NCI-H774 (cell line): ENCODE data around the gene PRKCA.
"Not testable (repeated sequence)": the region's sequence is repeated elsewhere in the genome, so short reads cannot be mapped to it uniquely, and the experiment has no call there.

ENCODE experiments used
- DNase-seq: peaks from one replicate; lab custom pipeline; 2025; lab: John Stamatoyannopoulos, UW

PRKCA gene

GRCh38 chr17:66715076-66715675, 412.8 kb downstream of the PRKCA start:
- no peak for DNase-seq

- peak; percentile 85 for DNase-seq
Measured at GRCh38 chr17:66715745-66716156, 413.3 kb downstream of the PRKCA start.

DNA sequence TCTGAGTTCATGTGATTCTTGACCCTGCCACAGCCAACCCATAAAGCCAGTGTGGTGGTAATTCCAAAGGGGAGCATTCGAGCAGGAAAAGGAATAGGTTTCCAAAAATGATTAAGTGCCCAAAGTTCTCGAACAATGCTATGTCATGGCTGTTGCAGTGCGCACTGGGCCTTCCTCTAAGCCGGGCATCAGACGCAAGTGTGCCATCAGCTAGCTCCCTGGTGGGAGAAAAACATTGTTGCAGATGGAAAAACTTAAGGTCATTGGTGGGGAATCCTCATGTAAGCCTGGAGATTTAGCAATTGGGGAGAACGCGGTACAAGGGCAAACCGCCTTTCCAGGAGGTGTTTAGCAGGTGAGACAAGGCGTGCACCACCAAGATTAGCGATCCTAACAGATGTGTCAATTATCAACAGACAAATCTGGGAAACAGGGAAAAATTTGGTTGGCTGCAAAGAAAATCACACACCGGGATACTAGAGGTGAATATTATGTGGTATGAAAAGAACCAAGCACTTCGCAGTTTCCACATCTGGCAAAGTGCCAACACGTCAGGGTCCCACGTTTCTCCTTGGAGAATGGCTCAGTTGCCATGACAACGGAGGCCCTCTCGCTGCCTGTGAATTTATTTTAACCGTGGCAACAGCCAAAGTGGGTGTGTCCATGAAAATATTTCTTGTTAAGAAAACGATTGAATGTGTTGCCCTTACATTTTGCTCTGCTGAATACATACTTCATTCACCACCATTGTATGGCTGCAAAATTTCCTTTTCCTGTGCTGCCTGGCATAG, 414.0 kb downstream of the PRKCA start:
- DNase-seq: no peak

DNA sequence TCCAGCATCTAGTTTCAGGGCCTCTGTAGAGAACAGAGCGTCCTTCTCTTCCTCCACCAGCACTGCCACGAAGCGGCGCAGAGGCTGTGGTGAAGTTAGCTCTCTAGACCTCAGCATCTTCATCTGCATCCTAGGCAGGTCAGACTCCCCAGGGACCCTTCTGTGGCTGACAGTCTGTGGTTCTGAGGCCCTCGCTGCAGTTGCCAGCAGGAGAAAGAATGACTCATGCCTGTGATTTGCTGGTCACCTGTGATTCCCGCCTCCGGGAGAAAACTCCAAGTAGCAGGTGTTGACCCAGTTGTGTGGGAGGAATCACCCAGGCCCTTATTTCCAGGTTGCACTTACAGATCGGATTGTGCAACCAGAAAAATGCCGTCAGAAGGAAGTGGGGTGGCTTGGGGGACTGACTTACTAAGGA, 415.2 kb downstream of the PRKCA start:
- DNase-seq: no peak

- no peak for DNase-seq
Measured at GRCh38 chr17:66720027-66720426, 417.6 kb downstream of the PRKCA start.

DNA sequence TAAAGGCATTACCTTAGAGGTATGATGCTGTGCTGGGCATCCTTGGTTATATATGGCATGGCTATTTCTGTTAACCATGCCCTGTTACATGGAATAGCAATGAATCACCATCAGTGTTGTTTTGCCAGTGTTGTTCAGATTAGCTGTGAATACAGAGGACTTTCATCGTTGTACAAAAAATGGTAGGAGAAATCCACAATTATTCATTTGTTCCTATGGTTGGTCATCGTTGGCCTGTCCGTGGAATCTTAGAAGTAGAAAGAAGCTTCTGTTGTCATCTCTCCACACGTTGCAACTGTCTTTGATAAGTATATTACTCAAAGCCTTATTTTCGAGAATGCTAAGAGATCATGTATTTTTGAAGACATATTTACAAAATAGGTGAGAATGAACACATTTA, 418.2 kb downstream of the PRKCA start:
- no peak for DNase-seq

- no peak for DNase-seq
Measured at GRCh38 chr17:66722341-66722740, 419.9 kb downstream of the PRKCA start.

DNA sequence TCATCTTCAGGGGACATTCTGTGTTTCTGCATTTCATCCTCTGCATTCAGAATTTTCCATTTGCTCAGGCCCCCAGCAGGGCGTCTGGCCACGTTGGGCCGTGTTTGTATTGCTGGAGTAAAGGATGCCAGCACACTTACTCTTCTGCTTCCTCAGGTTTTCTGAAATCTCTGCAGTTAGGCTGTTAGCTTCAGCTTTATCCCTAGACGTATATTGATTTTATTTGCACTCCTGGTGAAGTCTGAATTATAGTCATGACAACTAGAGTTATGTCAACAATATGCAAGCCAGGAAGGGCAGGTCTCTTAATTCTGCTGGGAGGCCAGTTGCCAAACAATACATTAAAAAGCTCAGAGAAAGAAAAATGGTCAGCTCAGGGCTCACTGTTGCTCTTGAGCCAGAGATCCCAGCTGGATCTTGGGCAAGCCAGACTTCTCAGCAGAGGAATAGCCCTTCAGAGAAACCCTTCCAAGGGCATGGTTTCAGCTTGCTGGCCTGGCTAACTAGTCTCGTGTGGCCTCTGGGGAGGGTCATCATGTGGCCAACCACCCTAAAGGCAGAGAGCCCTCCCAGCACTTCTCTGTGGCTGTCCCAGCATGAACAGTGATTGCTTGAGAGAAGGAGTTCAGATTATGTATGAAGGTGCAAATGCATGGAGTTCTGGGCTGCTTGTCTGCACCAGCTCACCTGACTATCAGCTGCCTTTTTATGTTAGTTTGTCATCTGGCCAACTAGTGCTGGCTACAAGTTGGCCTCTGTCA, 422.3 kb downstream of the PRKCA start:
- peak; percentile 75 for DNase-seq

DNA sequence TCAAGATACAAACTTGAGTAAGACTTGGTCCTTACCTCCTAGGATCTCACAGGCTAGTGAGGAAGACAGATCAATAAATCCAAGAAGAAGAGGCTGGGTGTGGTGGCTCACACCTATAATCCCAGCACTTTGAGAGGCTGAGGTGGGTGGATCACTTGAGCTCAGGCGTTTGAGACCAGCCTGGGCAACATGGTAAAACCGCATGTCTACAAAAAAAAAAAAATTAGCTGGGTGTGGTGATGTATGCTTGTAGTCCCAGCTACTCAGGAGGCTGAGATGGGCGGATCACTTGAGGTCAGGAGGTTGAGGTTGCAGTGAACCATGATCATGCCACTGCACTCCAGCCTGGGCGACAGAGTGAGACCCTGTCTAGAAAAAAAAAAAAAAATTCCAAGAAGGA, 423.0 kb downstream of the PRKCA start:
- not testable (repeated sequence) for DNase-seq

DNA sequence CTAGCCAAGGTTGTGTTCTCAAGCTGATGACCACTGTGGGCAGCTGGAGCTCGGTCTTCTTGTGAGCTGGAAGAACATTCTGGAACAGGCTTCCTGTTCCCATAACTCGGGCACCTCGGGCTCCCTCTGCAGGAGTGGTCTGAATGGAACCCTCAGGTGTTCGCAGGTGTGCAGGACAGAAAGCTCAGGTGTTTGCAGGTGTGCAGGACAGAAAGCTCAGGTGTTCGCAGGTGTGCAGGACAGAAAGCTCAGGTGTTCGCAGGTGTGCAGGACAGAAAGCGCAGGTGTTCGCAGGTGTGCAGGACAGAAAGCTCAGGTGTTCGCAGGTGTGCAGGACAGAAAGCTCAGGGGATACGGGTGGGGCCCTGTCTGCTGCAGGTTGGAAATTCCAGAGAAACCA, 423.5 kb downstream of the PRKCA start:
- DNase-seq: no peak

DNA sequence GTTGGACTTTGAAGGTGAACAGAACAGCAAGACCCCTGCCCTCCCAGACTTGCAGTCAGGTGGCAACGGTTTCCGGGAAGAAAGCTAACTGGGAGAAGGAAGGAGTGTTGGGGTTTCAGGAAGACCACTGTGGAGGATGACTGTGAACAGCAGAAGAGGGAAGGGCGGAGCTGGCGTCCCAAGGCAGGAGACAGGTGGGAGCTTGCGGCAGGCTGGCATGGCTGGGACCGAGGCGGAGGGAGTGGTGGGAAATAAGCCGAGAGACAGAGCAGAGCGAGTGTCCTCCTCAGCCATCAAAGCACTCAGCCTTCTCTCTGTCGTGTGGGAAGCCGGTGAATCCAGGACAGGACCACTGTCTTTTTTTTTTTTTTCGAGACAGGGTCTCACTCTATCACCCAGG, 424.0 kb downstream of the PRKCA start:
- DNase-seq: no peak

GRCh38 chr17:66726846-66727245, 424.4 kb downstream of the PRKCA start:
- no peak for DNase-seq

DNA sequence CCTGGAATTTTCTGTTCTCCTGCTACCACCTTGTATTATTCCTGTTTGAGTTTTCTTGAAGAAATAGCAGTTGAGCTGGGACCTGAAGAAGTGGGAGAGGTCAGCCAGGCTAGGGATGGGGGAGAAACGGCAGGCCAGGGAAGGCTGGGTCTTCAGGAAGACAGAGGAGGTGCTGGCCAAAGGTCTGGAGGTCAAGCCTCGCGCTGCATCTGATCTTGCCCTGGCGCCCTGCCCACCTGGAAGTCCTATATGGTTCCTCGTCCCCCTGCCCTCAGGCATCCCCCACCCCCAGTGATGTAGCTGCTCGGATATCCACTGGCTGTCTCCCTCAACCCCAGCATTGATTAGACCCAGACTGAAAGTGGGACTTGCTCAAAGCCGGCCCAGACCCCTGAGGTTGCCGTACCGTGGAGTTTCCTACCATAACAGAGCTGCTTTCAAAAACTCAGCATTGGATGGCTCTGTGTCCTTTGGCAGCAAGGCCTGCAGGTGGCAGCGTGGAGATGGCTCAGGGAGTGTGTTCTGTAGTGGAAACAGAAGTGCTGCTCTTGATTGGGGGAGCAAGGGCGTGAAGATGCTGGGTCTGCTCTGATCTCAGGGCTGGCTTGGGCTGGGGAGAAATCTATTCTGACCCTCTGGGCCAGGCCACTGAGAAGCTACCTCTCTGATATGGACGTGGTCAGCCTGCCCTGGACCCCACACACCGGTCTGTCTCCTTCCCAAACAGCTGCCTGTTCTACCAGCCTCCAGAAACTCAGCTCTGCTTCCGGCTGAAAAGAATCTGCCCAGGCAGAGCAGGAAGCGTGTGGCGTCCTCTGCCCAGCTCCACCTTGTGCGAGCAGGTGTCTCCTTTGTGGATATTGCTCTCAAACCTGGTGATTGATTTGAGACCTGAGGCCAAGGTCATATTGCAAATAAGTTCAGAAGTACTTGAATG, 425.5 kb downstream of the PRKCA start:
- peak; percentile 80 for DNase-seq

- DNase-seq: no peak
Measured at GRCh38 chr17:66730461-66730923, 428.1 kb downstream of the PRKCA start.

- DNase-seq: no peak
Measured at GRCh38 chr17:66733759-66734158, 431.3 kb downstream of the PRKCA start.

DNA sequence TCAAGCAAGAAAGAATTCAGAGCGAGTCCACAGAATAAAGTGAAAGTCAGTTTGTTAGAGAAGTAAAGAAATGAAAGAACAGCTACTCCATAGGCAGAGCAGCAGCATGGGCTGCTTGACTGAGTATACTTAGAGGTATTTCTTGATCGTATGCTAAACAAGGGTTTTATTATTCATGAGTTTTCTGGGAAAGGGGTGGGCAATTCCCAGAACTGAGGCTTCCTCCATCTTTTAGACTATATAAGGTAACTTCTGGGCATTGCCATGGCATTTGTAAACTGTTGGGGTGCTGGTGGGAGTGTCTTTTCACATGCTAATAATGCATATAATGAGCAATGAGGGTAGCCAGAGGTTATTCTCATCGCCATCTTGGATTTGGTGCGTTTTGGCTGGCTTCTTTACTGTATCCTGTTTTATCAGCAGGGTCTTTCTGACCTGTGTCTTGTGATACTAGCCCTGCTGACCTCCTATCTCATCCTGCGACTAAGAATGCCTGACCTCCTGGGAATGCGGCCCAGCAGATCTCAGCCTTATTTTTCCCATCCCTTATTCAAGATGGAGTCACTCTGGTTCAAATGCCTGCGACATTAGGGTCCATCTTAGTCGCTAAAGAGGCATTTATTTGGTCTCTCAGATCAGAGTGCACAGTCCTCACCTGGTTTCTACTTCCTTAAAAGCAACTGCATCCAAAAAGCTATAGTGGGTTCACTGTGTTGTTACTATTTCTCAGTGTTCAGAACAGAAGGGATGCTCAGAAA, 432.0 kb downstream of the PRKCA start:
- DNase-seq: no peak

DNA sequence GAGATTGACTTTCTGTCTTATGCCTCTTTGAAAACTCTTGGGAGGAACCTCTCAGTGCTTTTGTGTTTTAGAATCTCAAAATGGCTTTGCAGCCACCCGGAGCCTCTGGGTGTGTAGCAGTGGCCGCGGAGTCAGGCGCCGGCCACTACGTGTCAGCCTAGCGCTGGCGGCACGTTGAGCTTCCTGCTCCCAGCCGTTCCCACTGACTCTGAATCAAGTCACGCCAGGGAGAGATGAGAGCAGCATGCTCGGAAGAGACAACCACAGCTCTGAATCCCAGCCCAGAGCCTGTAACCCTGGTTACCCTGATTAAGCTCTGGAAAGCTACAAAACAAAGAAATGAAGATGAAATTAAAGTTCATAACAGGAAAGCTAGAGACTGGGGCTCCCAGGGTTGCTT, 435.1 kb downstream of the PRKCA start:
- DNase-seq: no peak

GRCh38 chr17:66738301-66738700, 435.9 kb downstream of the PRKCA start:
- DNase-seq: no peak

- no peak for DNase-seq
Measured at GRCh38 chr17:66739553-66739952, 437.1 kb downstream of the PRKCA start.

DNA sequence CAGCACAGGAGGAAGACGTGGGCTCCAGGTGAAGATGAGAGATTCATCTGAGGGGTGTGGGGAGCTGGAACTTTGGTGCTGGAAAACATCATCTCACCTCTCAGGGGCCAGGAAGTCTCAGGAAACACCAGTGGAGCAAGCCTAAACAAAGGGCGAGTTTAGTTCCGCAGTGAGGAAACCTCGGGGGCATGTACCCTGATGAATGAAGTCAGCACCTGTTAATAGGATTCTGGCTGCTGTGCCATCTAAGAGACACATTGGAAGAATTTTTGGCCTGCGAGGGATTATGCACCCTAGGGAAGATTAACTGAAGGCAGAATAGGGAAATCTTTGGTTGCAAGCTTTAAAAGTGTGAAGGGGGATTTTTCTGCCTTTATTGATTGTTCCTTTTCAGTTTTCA, 437.8 kb downstream of the PRKCA start:
- DNase-seq: no peak

DNA sequence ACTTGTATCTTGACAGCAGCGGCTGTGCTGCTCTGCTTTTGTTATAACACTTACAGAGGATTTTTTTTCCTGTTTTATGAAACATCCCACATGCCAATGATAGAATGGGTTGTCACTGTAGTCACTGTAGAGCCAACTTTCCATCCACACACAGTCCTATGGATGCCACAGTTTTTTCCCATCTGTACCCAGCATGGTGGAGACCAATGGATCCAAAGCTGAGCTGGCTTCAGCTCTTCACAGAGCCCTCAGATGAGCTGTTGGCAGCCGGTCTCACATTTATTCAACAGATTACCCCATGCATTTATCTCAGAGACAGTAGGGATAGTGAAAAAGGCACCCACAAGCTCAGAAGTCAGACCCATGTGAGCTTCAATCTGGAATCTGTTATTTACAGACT, 441.1 kb downstream of the PRKCA start:
- no peak for DNase-seq
